Keratinocyte (primary cell): ENCODE data around the gene ZHX3. TPM values are rescaled to one million over a fixed set of nuclear protein-coding genes. Genes with fewer than 3 reads are reported as not detected.

Experiments used
- DNase-seq: peaks from one replicate; pipeline ENCODE4 v3.0.0-alpha.2; 2011; ENCODE audit warnings: low read depth, missing footprints, low spot score
- FAIRE-seq: peaks from 2 replicates; lab custom pipeline; 2011; peaks lifted over from hg19 to GRCh38; lab: Jason Lieb, UNC
- H2AFZ ChIP-seq: 2 replicates; pipeline ENCODE4 v1.6.0; 2012; ENCODE audit warnings: low read length, control low read depth, inconsistent platforms; ENCODE audit not compliant: control insufficient read depth
- H3K27ac ChIP-seq: 2 replicates; pipeline ENCODE4 v1.5.1; 2011; ENCODE audit warnings: low read length; ENCODE audit not compliant: control insufficient read depth, insufficient read depth
- H3K27me3 ChIP-seq: 3 replicates; pipeline ENCODE4 v1.6.0; 2011; ENCODE audit warnings: low read length; ENCODE audit not compliant: control insufficient read depth, insufficient read depth; ENCODE audit errors: extremely low read depth
- H3K36me3 ChIP-seq, 2 experiments: 2 replicates in 1 of 2; 3 replicates in 1 of 2; pipeline ENCODE4 v1.5.1; 2011; ENCODE audit warnings: low read length in 2 of 2, mild to moderate bottlenecking in 1 of 2; ENCODE audit not compliant: control insufficient read depth in 2 of 2, insufficient read depth in 2 of 2; ENCODE audit errors: extremely low read depth in 1 of 2
- H3K4me1 ChIP-seq: 3 replicates; pipeline ENCODE4 v1.5.1; 2011; ENCODE audit warnings: low read length; ENCODE audit not compliant: control insufficient read depth, insufficient read depth; ENCODE audit errors: extremely low read depth
- H3K4me2 ChIP-seq: 3 replicates; pipeline ENCODE4 v1.6.0; 2011; ENCODE audit warnings: low read depth, low read length; ENCODE audit not compliant: control insufficient read depth, insufficient read depth; ENCODE audit errors: extremely low read depth
- H3K4me3 ChIP-seq, 3 experiments: fragments of 200-600 bp in 1 of 3; sonication (generic) in 1 of 3; 2 replicates in 2 of 3; 3 replicates in 1 of 3; pipeline ENCODE4 v1.5.1; 2011 to 2016; ENCODE audit warnings: low read length in 3 of 3, mild to moderate bottlenecking in 3 of 3, control low read depth in 2 of 3, inconsistent platforms in 1 of 3, low read depth in 1 of 3, mixed read lengths in 1 of 3, mixed run types in 1 of 3, moderate library complexity in 1 of 3; ENCODE audit not compliant: control insufficient read depth in 2 of 3, insufficient read depth in 2 of 3; ENCODE audit errors: extremely low read depth in 1 of 3
- H3K79me2 ChIP-seq: 2 replicates; pipeline ENCODE4 v1.6.0; 2012; ENCODE audit warnings: low read length; ENCODE audit not compliant: control insufficient read depth, insufficient read depth
- H3K9ac ChIP-seq: 3 replicates; pipeline ENCODE4 v1.6.0; 2011; ENCODE audit warnings: low read length; ENCODE audit not compliant: control insufficient read depth, insufficient read depth; ENCODE audit errors: extremely low read depth
- H3K9me1 ChIP-seq: 3 replicates; pipeline ENCODE4 v1.6.0; 2011; ENCODE audit warnings: low read length; ENCODE audit not compliant: control insufficient read depth, insufficient read depth; ENCODE audit errors: extremely low read depth
- H3K9me3 ChIP-seq: 2 replicates; pipeline ENCODE4 v1.5.1; 2012; ENCODE audit warnings: low read depth, low read length; ENCODE audit not compliant: control insufficient read depth
- H4K20me1 ChIP-seq: 3 replicates; pipeline ENCODE4 v1.6.0; 2011; ENCODE audit warnings: low read length; ENCODE audit not compliant: control insufficient read depth, insufficient read depth; ENCODE audit errors: extremely low read depth
- EZH2 ChIP-seq: IDR thresholded peaks from one replicate; pipeline ENCODE4 v1.6.1; 2012; ENCODE audit warnings: inconsistent platforms, mild to moderate bottlenecking, low read length, moderate library complexity
- dilution Hi-C: fragments of 300-500 bp; cut with MboI; formaldehyde crosslinking; loops from one replicate; pipeline ENCODE4 v1.7.0; 2020; ENCODE audit warnings: low sequenced_read_pairs; ENCODE audit not compliant: extremely low pct_ligation_motif_present
- polyA plus RNA-seq, 5 experiments: library from polyadenylated mRNA; depleted of rRNA in 3 of 5; stranded (reverse) in 3 of 5; stranded (forward) in 1 of 5; unstranded in 1 of 5; fragments of >200 nt; gene quantifications; 1 replicate in 1 of 5; 2 replicates in 3 of 5; 3 replicates in 1 of 5; pipeline versions ENCODE4 v1.2.1 to v1.2.3, GENCODE V29; 2011 to 2012; ENCODE audit warnings: missing spikeins in 2 of 5, low read depth in 1 of 5, low replicate concordance in 1 of 5
- TF ChIP-seq, protein P1 (sequence below), 3 experiments: IDR thresholded peaks in 1 of 3; conservative IDR thresholded peaks in 1 of 3; optimal IDR thresholded peaks in 1 of 3; 2 replicates in 2 of 3; 3 replicates in 1 of 3; pipeline versions ENCODE3 to v1.5.1; 2011; ENCODE audit warnings: low read length in 3 of 3, mild to moderate bottlenecking in 3 of 3, moderate library complexity in 2 of 3, control low read depth in 1 of 3, inconsistent platforms in 1 of 3; ENCODE audit not compliant: insufficient read depth in 2 of 3; ENCODE audit errors: extremely low read depth in 1 of 3

The ZHX3 gene
- polyA plus RNA-seq, 1 donor (not counting 4 experiments of a cell fraction or from before 2014, with no cell fraction given), result 16.5 TPM

DNA sequence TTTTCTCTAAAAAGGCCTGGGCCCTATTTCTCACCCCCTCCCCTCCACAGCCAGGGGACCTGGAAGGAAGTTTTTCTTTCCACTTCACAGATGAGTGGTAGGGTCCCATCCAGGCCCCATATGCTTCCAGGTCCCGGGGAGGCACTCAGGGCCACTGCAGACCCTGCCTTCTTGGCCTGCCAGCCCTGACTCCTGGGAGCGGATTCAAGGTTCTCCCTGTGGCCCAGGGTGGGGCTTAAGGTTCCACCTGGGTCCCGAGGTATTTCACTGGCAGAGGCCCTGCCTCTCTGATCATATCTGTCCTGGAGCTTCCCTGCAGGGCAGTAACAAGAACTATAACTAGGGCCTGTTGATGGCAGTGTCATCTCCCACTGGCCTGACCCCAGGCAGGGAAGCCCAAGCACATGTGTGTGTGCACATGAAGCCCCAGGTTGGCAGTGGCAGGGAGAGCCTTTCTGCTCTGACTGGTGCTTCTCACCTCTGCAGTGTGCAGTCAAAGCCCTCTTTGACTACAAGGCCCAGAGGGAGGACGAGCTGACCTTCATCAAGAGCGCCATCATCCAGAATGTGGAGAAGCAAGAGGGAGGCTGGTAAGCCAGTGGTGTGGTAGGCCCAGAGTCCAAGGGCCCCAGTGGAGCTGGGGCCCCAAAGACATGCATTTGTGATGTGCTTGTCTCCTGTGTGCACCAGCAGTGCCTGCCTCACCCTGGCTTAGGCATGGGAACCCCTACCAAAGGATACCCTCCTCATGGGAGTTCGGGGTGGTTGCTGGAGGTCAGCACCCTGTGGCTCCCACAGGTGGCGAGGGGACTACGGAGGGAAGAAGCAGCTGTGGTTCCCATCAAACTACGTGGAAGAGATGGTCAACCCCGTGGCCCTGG is 149.0 kb downstream of the ZHX3 start:
- Histone ChIP-seq H3K79me2 (no peaks in the 10 kb centered on the region), H3K4me2 (no peak overlapping the region), H3K27ac (no peak overlapping the region), H3K9ac (no peak overlapping the region), H3K9me1 (peaks cover 5% of the 10 kb centered on the region), H2AFZ (no peak overlapping the region), H3K27me3 (no peaks in the 10 kb centered on the region), H3K4me1 (peaks cover 30% of the 10 kb centered on the region), H3K4me3 (no peak overlapping the region), H3K36me3 (peaks cover 46 to 65% of the 10 kb centered on the region in 2 experiments), H3K9me3 (no peaks in the 10 kb centered on the region), H4K20me1 (no peaks in the 10 kb centered on the region)
- no peak for FAIRE-seq
- dilution Hi-C loops, result no loop called here
- TF ChIP-seq, protein P1, sequence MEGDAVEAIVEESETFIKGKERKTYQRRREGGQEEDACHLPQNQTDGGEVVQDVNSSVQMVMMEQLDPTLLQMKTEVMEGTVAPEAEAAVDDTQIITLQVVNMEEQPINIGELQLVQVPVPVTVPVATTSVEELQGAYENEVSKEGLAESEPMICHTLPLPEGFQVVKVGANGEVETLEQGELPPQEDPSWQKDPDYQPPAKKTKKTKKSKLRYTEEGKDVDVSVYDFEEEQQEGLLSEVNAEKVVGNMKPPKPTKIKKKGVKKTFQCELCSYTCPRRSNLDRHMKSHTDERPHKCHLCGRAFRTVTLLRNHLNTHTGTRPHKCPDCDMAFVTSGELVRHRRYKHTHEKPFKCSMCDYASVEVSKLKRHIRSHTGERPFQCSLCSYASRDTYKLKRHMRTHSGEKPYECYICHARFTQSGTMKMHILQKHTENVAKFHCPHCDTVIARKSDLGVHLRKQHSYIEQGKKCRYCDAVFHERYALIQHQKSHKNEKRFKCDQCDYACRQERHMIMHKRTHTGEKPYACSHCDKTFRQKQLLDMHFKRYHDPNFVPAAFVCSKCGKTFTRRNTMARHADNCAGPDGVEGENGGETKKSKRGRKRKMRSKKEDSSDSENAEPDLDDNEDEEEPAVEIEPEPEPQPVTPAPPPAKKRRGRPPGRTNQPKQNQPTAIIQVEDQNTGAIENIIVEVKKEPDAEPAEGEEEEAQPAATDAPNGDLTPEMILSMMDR (optimal IDR thresholded peaks at IDR 0.05 in 1 of 3, IDR thresholded peaks at IDR 0.05 in 1 of 3, conservative IDR thresholded peaks at IDR 0.05 in 1 of 3; ENCODE audit: extremely low read depth in 1 of 3, insufficient read depth in 2 of 3, low read length in 3 of 3), result no peak
- no peak for TF ChIP-seq EZH2
- no peak for DNase-seq

DNA sequence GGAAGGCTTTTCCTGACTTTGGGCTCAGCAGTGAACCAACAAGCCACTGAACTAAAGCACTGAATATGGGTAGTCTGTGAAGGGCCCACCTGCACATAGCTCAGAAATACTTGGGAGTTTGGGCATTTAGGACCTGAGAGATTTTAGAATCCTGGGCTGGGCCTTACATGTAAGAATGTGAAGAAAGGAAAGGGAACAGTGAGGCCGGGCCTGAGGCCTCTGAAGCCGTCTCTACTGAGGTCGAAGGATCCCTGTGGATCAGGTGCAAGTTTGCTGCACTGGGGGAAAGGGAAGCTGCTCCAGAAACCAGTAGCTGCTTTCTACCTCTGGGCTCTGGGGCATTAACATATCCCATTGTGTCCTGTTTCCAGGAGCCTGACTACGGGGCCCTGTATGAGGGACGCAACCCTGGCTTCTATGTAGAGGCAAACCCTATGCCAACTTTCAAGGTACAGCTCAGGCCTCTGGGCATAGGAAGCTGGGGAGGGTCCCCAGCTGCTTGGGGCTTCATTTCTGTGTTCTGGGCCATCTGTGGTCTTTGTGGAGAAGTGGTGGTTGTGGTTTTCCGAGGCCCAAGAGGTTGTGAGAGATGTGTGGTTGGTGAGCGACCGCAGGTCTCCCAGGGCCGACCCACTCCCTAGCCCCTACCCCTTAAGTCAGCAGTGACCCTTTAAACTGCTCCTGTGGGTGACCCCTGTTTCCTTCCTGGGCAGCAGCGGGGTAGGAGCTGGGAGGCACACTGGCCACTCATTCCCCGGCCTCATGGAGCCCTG is 149.9 kb downstream of the ZHX3 start:
- Histone ChIP-seq H3K79me2 (no peaks in the 10 kb centered on the region), H3K4me2 (no peak overlapping the region), H3K9me1 (peaks cover 5% of the 10 kb centered on the region), H3K9me3 (no peaks in the 10 kb centered on the region), H3K27ac (no peak overlapping the region), H2AFZ (no peak overlapping the region), H3K9ac (no peak overlapping the region), H3K36me3 (peaks cover 46 to 70% of the 10 kb centered on the region in 2 experiments), H3K4me1 (peaks cover 27% of the 10 kb centered on the region), H3K4me3 (no peak overlapping the region), H4K20me1 (no peaks in the 10 kb centered on the region), H3K27me3 (no peaks in the 10 kb centered on the region)
- DNase-seq (no peak), FAIRE-seq (no peak)
- TF ChIP-seq, protein P1 (optimal IDR thresholded peaks at IDR 0.05 in 1 of 3, IDR thresholded peaks at IDR 0.05 in 1 of 3, conservative IDR thresholded peaks at IDR 0.05 in 1 of 3; ENCODE audit: extremely low read depth in 1 of 3, insufficient read depth in 2 of 3, low read length in 3 of 3), result no peak
- no peak for TF ChIP-seq EZH2
- dilution Hi-C loops, result no loop called here
